Transverse colon (tissue), 4 donors: ENCODE measurements around the gene LTA4H.

Source experiments
- CTCF ChIP-seq, 5 experiments: fragments of 200-600 bp in 3 of 5; fragments of 450-650 bp in 2 of 5; sonication (generic) in 3 of 5; IDR thresholded peaks; 1 replicate in 2 of 5; 2 replicates in 3 of 5; pipeline ENCODE4 v1.5.1; 2016 to 2017; ENCODE audit warnings: antibody characterized with exemption in 5 of 5, inconsistent platforms in 3 of 5, mild to moderate bottlenecking in 2 of 5, moderate library complexity in 1 of 5
- POLR2A ChIP-seq: fragments of 450-650 bp; IDR thresholded peaks from one replicate; pipeline ENCODE4 v1.6.1; 2016; ENCODE audit warnings: antibody characterized with exemption, mild to moderate bottlenecking, moderate library complexity
- POLR2AphosphoS5 ChIP-seq, 3 donors: sonication (generic); formaldehyde crosslinking; IDR thresholded peaks; one replicate each; pipeline ENCODE4 v1.6.1; 2016; ENCODE audit warnings: antibody characterized with exemption in 3 of 3

GRCh38 chr12:96057986-96058553 is 22.7 kb upstream of the LTA4H start:
- TF ChIP-seq POLR2A (no peak), CTCF (IDR thresholded peaks at IDR 0.05) (no peak), POLR2AphosphoS5 (IDR thresholded peaks at IDR 0.05) (no peak)
